ENCODE results near the gene HMOX1.

HMOX1 gene

DNA sequence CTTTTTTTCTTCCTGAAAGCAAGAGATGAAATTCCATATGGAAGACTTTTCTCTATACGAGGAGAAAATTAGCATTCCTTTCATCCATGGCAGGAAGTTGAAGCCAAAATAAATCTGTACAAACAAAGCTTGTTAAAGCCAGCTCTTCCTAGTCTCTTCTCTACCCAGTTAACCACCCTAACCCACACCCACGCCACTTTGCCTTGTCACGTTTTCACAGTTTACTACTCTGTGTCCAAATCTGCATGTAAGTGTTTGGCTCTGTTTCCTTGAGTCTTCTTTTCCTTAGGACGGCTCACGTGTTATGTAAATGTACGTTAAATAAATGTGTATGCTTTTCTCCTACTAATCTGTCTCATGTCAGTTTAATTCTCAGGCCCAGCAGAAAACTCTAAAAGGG, 7.1 kb upstream of the HMOX1 start:
- no peak for DNase-seq
- no peak for TF ChIP-seq CTCF (IDR thresholded peaks at IDR 0.05)
- H3K27ac ChIP-seq: peak overlapping the region in 1 of 2 donors; percentile 10

DNA sequence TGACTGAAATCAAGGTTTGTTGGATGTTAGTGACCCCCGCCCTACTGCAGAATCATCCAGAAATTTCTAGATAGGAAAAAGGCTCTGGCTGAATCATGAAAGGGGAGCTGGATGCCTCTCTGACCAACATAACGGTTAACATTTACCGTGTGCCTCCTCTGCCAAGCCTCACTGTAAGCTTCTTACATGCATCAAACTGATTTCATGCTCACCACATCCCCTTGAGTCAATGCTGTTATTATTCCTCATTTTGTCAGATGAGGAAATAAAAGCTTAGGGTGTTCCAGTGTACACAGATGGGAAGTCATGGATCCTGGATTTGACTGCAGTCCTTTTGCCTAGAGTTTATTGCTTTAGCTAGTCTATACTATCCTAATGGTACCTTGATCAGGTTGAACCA, 5.9 kb upstream of the HMOX1 start:
- no peak for TF ChIP-seq CTCF (IDR thresholded peaks at IDR 0.05)
- Histone ChIP-seq H3K27me3 (no peaks in the 10 kb centered on the region), H3K36me3 (no peaks in the 10 kb centered on the region), H3K27ac (peak overlapping the region in 1 of 2 donors; percentile 71), H3K9me3 (no peaks in the 10 kb centered on the region), H3K4me3 (no peak overlapping the region), H3K4me1 (peaks cover 0 to 32% (median 24%) of the 10 kb centered on the region in 4 donors)
- no peak for DNase-seq
- intact Hi-C loops (cut with DNase I; ENCODE audit: low total_unique reads): no loop called here

More for the DNA sequence above, 7.1 kb upstream of the HMOX1 start:
- Histone ChIP-seq H3K9me3 (no peaks in the 10 kb centered on the region), H3K36me3 (no peaks in the 10 kb centered on the region), H3K27me3 (peaks cover 0 to 3% of the 10 kb centered on the region in 2 donors), H3K4me3 (no peak overlapping the region), H3K4me1 (peaks cover 0 to 29% (median 23%) of the 10 kb centered on the region in 4 donors)
- intact Hi-C loops (cut with DNase I; ENCODE audit: low total_unique reads): no loop called here

- no peak for TF ChIP-seq CTCF (IDR thresholded peaks at IDR 0.05)
- peak overlapping the region; percentile 71 to 79 for H3K27ac ChIP-seq
- no peaks in the 10 kb centered on the region for H3K36me3 ChIP-seq
- H3K4me3 ChIP-seq: no peak overlapping the region
- no peak for DNase-seq
- intact Hi-C loops (cut with DNase I; ENCODE audit: low total_unique reads): no loop called here
- H3K4me1 ChIP-seq: peaks cover 0 to 37% (median 28%) of the 10 kb centered on the region in 4 donors
- H3K27me3 ChIP-seq: no peaks in the 10 kb centered on the region
- H3K9me3 ChIP-seq: no peaks in the 10 kb centered on the region
These were observed 5.4 kb upstream of the HMOX1 start for GRCh38 chr22:35375526-35375925.

DNA sequence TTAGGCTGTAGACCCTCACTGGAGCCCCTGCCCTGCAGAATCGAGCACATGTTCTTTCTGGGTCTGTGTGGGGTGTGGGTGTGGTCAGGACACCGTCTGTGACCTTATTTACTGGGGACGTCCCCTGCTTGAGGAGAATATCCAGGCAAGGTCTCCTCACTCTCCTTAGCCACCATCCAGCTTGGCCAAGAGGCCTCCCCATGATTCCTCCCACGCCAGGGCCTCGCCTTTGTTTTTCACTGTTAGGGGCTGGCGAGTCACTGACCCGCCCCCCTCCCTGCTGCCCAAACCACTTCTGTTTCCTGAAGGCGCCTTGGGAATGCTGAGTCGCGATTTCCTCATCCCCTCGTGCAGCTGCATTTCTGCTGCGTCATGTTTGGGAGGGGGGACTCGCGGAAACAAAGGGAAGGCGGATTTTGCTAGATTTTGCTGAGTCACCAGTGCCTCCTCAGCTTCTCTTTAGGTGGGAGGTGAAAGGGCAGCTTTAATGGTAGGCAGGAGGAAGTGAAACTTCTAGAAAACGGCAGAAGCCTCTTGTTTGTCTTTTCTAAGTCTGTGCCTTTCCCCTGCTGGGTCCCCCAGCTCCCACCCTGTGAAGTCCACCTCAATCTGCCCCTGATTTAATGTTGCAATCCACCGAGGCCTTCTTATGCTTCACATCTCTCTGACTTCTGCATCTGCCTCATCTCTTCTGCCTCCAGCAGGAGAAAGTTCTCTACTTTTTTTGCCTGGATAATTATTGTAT, 4.0 kb upstream of the HMOX1 start:
- H3K4me3 ChIP-seq: no peak overlapping the region
- H3K9me3 ChIP-seq: no peaks in the 10 kb centered on the region
- no peak for TF ChIP-seq CTCF (IDR thresholded peaks at IDR 0.05)
- peaks cover 0 to 42% (median 28%) of the 10 kb centered on the region in 4 donors for H3K4me1 ChIP-seq
- DNase-seq: peak; percentile 97 to 98
- intact Hi-C loops (cut with DNase I; ENCODE audit: low total_unique reads): no loop called here
- peak overlapping the region; percentile 71 to 79 for H3K27ac ChIP-seq
- H3K27me3 ChIP-seq: no peaks in the 10 kb centered on the region
- H3K36me3 ChIP-seq: no peaks in the 10 kb centered on the region

GRCh38 chr22:35377735-35378134, 3.2 kb upstream of the HMOX1 start:
- H3K9me3 ChIP-seq: no peaks in the 10 kb centered on the region
- H3K4me3 ChIP-seq: no peak overlapping the region
- peaks cover 0 to 39% (median 24%) of the 10 kb centered on the region in 4 donors for H3K4me1 ChIP-seq
- H3K27me3 ChIP-seq: no peaks in the 10 kb centered on the region
- no peak for DNase-seq
- H3K27ac ChIP-seq: peak overlapping the region; percentile 71 to 79
- H3K36me3 ChIP-seq: no peaks in the 10 kb centered on the region
- no peak for TF ChIP-seq CTCF (IDR thresholded peaks at IDR 0.05)
- intact Hi-C loops (cut with DNase I; ENCODE audit: low total_unique reads): no loop called here
